UCSD-AML1 (cell line): Measurements from ENCODE around the gene OAT.

Experiments
- DNase-seq: peaks from one replicate; lab custom pipeline; 2025; ENCODE audit not compliant: unreplicated experiment; lab: John Stamatoyannopoulos, UW

Gene OAT

DNA sequence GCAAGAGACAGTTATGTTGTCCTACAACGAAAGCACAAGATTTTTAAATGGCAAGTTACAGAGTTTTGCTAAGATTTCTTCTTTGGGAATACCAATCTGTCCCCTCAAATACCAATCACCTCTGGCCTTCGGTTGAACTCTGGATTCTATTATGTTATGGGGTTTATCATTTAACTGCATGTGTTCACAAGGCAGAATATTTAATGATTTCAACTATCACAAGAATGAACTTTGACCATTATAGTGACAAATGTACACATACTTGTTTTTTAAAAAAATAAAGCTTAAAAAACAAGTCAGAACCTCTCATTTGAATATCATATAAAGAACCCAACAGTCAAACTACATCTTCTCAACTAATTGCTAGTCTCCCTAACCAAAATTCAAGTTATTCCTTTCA, 11.3 kb downstream of the OAT start:
- DNase-seq: no peak

DNA sequence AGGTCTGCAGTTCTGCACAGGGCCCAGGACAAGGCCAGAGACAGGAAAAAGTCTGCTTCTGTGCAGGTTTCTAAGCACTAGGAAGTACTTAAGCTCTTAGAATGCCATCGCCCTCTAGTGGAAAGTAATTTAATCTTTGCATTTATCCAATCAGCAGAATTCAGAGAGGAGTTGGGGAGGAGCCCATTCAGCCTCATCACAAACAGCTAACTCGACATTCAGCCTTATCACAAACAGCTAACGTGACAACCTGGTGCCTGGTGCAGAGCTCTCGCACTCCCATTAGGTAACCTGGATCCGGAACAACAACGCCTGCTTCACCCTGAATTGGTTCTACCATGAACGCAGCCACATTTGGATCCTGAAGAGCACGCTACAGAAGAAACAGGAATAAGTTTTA, 15.2 kb downstream of the OAT start:
- peak; percentile 35 for DNase-seq

DNA sequence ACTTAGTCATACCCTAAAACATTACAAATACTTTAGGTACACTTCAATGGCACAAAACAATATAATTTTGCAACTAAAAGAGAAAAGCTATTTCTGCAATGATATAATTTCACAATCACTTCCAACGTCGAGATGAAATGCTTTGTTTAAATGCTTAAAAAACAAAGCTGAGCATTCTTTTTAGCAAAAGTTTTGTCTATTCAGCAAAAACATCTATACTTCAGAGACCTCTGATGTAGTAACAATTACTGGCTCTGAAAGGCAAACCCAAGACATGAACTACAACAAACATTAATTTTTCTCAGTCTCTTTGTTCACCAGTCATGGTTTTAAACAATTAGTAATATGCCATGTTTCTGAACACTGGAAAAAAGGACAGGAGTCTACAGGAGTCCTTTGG, 16.4 kb downstream of the OAT start:
- DNase-seq: no peak

DNA sequence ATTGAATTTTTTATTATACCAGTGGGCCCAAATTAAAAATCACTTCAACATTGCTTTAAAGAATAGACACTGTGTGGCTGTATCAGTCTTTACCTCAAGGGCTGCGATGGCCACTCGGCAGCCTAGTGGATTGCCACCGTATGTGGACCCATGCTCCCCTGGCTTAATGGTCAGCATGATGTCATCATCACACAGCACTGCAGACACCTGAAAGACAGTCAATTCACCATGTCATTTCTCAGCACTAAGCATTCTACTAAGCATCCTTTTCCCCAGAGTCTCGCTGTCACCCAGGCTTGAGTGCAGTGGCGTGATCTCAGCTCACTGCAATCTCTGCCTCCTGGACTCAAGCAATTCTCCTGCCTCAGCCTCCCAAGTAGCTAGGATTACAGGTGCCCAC, 17.1 kb downstream of the OAT start:
- DNase-seq: no peak

DNA sequence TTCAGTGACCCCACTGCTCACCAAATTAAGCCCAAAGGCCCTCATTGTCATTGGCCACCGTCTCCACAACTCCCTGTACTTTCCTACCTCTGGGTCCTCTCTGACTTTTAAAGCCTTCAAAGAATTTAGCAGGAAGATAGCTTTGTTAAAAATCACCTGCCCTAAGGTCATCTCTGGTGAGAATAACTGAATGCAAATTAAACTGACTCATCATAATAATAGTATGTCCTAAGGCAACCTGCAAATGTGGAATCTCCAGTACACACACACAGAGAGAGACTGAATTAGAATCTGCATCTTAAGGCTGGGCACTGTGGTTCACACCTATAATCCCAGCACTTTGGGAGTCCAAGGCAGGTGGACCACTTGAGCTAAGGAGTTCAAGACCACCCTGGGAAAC, 24.1 kb downstream of the OAT start:
- no peak for DNase-seq

DNA sequence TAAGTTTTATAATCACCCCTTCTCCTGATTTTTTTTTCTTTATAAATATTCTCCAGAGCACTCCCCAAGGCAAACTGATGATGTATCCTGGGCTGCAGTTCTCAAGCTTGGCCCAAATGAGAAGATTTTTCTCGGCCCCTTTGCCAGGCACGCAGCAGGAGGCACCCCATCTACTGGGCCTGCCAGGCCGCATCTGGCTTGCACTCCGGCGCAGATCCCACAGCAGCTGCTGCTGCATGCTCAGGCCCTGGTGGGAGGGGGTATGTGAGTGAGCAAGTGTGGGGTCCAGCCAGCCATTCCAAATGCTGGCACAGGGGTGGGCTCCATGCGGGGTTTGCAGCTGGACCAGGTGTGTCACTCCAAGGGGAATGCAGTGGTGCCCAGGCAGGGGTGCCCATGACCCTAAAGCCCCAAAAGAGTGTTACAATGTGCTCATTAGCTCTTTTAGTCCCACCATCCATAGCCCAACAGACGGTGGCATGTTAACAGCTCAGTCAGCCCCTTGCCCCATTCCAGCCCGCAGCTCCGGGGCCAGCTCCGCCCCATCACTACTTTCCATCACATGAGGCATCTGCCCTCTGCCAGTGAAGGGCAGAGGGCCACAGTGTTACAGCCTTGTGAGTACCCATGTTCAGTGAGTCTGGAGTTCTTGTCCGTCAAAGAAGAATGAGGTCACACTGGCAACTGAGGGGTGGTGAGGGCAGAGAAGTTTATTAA, 25.9 kb downstream of the OAT start:
- DNase-seq: no peak

DNA sequence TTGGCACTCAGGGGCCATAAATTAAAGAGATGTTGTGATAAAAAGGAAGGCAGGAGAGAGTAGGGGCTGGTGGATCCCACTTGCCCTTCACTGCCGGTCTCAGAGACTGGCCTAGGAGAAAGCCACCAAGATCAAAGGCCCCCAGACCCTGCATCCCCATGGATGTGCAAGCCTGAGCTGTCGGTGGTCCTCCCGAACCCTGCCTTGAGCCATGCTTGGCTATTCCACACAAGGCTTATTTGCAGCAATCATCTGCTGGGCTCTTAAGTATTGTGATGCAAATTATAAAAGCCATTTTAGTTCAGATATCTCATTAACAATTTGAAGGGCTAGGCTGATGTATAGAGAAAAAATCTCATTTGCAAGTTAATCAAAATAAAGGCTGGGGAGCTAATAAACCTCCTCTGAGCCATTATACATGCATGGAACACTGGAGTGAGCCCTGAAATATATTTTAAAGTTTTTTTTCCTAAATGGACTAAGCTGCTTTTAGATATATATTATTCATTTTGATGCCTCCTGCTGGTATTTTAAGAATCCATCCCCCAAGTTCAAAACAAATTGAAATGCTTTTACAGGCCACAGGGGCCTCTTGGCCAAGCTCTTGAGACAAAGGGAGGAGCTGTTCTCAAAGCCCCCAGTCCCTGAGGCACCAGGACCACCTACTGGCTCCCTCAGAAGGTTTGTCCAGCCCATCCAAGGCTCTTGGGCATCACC, 28.1 kb downstream of the OAT start:
- no peak for DNase-seq

DNA sequence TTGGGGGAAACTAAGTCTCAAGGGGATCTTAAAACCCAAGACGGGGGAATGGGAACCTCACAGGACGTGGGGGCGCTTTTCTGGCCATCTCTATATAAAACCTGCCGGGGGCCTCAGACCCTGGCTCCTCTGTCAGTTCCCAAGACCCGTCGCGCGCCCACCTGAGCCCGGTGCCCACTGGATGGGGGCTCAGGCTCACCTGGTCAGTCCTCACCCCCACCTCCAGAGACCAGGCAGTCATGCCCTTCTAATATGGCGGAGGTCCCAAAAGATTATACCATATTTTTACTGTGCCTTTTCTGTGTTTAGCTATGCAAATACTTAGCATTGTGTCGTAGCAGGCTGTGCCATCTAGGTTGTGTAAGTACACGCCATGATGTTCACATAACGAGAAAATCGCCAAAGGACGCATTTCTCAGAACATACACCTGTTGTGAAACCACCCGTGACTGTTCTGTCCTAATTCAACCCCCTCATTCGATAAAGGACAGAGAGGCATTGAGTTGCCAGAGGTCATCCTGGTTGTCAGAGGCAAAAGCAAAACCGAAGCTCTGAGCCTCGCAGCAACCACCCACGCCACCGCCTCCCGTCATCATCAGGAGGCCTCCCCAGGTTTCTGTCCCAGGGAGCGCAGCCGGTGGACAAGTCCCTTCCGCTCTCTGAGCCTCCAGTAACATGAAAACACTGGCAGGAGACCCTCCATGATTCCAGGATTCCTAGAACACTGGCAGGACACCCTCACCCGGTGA, 28.9 kb downstream of the OAT start:
- DNase-seq: no peak

DNA sequence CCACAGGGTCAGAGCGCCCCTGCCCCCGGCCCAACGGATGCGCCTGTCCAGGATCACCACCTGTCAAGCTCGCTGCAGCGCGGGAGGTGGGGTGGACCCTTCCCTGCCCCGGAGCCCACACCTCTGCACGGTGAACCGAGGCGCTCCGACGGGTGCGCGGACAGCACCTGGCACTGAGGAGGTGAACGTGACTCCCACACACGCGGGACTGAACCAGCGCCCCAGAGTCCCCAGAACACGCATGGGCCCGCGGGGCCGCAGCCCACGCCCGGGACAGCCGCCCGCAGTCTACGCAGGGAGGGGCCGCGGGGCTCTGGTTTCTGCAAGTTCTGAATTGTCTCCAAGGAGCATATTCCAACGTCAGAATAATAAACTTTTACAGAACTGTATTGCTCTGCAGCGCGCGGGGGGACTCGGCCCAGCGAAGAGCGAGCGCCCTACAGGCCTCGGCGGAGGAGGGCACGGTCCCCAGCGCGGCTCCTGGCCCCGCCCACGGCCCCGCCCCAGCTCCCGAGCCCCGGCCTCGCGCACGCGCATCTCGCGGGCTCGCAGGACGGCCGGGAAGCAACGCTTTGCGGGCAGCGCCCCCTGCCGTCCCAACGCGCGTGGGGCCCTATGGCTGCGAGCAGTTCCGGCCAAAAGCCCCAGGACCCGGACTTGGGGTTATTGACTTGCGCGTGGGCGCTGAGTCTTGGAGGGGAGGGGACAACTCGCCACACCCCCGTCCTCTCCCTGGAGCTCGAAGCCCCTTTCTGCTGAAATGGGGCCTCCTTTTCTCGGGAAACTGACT, 29.7 kb downstream of the OAT start:
- peak; percentile 93 for DNase-seq

DNA sequence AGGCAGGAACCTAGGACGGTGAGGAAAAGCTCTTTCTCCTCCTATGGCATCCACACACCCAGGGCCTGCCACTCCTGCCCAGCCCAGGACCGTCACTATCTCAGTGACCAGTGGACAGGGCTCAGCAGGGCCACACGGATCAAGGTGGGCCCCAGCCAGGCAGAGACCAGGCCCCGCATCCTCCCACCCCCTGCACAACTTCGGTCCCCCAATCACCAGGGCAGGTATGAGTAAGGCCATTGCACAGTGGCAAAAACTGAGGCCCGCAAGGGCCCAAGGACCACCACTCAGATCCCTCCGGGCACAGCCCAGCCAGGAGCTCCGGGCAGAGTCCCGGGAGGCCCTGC, 30.3 kb downstream of the OAT start:
- no peak for DNase-seq

DNA sequence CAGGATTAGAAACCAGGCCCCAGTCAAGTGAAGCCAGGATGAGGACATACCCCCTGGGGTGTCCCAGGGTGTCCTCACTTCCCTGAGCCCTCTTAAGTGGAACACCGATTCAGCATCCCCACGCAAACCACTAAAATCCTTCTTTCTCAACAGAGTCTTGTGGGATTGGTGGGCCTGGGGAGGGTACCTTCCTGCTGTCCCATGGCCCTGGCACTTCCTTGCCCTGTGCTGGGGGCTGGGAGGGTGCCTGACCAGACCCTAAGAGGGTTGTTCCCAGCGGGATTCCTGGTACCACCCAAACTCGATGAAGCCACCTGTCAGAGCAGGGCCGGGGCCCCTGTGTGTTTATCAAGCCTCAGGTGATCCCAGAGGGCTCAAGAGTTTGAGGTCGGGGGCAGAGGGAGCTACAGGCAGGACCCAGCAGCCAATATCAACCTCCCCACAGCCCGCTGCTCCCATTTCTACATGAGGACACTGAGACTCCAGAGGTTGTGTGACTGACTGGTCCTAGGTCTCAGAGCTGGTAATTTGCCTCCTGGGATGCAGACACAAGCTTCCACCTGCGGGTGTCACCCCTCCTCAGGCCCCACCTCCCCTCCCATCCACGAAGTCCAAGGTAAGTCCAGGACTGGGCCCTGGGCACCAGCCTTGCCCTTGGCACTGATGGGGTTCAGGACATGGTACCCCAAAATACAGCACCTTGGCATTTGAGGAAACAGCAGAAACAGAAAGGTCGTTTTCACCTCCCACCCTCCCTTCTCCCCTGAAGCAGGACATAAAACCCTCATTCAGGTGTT, 31.4 kb downstream of the OAT start:
- DNase-seq: no peak

DNA sequence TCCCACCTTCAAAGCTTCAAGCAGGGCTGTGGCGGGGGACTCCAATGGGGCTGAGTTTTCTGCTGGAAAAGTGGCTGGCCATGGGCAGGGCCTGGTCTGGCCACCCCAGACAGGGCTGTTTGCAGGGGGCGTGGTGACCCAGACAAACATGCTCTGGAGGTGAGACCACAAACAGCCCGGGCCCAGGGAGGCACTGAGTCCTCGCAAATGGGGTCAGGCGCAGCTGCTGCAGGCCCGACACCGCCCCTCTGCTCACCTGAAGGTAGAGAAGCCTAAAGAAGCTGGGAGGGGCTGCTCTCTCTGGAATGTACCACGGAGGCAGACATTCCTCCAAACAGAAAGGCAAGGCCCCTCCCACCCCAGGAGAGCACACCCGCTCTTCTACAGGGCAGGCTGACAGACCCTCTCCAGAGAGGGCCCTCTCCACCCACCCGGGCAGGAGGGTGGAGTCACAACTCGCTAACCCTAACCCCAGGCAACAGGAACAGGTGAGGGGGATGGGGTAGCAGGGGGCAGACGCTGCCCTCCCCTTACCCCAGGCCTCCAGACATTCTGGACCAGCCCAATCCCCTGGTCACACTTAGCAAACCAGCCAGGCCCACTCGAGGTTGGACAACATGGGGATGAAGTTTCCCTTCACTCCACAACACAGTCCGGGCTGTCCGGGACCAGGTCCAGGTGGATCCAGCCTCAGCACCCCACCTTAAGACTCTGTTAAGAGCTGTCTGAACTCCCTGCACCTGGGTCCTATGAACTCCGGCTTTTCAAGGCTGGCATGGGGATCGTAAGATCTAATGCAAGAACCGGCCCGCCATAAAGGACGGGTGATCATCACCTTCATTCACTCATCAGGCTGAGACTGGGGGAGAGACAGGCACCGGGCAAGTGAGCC, 32.3 kb downstream of the OAT start:
- no peak for DNase-seq

DNA sequence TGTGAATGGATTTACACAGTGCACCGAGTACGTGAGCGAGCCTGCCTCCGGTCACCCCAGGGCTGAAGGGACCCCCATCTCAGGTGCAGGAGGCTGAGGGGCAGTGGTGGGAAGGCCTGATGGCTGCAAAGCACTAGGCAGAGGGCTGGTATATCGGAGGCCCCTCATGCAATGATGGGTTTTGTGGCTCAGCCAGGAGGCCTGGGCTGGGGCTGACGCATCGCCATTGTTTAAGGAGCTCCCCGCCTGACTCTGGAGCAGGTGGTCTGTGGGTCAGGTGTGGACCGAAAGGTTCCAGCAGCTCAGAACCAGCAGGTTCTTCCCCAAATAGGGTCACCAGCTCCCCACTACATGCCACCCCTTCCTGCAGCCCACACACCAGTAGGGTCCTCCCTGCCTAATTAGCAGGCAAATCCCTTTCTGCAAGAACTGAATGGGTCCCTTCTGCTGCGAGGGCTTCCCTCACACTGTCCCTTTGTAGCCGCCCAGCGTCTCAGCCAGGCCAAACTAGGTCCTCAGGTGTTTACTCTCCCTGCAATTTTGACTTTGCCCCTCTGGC, 33.0 kb downstream of the OAT start:
- DNase-seq: no peak

DNA sequence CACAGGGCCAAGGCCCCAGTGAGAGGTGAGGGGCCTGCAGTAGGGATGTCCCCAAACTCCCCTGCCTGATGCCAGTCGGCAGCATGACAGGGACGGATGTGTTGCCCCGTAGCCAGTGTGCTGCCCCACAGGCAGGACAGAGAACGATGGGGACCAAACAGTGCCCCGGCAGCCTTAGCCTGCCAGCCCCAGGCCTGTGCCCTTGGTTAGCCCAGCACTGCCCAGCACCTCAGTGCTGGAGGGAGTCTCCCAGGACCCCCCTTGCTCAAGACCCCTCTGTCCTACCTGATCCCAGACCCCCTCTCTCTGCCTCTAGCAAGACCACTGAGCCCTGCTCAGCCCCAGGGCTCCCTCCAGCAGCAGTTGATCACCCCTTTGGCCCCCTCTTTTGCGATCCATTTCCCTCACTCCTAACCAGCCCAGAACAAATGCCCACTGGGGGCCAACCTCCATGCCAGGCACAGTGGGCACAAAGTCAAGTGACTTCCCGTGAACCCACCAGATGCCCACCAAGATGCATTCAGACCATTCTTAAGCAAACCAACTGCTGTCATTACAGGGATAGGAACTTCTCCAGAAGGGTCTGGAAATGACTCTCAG, 34.0 kb downstream of the OAT start:
- no peak for DNase-seq

DNA sequence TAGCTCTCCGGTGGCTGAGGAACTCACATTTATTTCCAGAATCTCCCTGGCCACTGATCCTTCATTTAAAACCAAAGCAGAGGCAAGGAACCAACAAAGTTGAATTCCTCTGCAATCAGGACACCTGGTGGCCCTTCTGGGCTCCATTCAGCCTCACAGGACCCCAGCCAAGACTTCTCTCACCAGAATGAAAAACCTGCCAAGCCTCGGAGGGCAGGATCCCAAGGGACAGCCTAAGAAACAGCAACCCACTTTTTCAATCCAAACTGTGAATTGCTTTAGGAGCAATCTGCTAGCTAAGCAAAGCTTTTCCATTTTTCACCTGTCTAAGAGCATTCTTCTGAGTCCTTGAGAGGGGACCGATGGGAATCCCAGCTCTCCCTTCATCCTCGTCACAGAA, 34.6 kb downstream of the OAT start:
- no peak for DNase-seq

DNA sequence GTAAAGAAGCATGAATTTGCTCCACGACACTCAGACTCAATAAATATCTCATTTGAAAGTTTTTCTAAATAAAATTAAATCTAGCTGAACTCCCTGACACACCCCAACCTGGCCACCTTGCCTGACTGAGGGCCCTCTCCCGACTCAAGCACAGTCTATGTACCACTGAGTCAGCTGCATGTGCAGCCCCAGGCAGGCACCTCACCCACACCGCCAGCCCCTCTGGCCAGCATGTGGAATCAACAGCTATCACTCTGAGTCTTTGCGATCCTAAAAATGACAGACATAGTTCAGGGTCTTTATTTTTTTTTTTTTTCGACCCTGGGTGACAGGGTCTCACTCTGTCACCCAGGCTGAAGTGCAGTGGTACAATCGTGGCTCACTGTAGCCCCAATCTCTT, 35.2 kb downstream of the OAT start:
- no peak for DNase-seq

DNA sequence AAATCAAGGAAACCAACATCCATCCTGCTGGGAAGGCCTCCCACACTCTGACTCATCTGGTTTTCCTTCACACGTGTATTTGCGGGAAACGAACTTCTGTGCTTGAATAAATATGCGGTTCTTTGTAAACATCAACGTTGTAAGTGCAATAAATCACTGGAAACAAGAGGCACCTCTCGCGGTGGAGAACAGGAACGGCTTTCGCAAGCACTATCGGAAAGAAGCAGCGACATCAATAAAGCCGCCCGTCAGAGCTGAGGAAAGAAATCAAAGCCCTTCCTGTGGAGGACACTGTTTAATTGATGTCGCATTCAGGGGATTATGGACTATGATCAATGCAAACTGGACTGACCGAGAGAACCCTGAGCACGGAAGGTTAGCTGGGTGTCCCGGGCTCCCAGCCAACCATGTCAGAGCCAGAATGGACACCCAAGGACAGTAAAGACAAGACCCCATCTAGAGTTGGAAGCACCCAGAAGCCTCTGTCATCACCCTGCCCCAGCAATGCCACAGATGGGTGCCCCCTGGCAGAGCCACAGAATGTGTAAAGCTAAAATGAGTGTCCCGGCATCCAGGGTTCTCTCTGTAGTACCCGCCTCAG, 37.6 kb downstream of the OAT start:
- DNase-seq: no peak

DNA sequence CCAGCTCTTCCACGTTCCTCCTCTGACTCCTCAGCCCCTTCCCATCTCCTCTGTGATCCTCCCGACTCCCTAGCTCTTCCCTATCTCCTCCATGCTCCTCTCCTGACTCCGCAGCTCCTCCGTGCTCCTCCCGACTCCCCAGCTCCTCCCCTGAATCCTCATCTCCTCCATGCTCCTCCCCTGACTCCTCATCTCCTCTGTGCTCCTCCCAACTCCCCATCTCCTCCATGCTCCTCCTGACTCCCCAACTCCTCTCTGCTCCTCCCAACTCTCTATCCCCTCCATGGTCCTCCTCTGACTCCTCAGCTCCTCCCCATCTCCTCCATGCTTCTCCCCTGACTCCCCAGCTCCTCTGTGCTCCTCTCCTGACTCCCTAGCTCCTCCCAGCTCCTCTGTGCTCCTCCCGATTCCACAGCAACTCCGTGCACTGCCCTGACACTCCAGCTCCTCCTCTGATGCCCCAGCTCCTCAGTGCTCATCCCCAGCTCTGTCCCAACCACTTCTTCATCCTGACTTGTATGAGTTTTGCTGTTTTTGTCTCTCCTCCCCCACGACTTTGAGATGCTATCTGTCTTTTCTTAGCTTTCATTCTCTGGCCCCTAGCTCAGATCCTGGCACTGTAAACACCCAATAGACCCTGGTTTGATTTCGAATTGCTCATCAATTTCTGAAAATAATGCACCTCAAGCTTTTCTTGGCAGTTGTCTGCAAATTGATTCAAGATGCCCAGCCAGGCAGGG, 38.3 kb downstream of the OAT start:
- DNase-seq: no peak
